ENCODE measurements around the gene GALNT14. TPM values are rescaled to one million over a fixed set of nuclear protein-coding genes. Genes with fewer than 3 reads are reported as not detected.

Gene GALNT14
- total and polyA plus RNA-seq, 2 of the 8 experiments (the other 6 are each of a cell fraction or from before 2014, with no cell fraction given), result 13.0 to 13.7 TPM

DNA sequence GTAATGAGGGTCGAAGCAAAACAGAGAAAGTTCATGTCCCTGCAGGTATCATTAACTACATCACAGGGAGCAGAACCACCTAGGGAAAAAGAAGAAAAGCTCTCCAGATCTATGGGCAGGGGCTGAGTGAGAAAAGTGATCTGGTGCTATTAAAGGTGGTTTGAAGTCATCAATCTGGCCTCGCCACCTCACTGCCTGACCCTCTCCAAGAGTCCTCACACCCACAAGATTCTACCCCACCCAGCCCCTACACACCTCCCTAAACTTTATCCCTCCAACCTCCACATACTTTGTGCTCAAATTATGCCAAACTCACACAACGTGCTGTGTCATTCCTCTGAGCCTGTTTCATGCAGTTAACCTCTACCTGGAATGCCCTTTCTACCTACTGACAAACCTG lies 2.2 kb downstream of the GALNT14 start (continued):
- TF ChIP-seq SIRT6 (IDR thresholded peaks at IDR 0.05; ENCODE audit: low read length) (no peak), SRF (IDR thresholded peaks at IDR 0.05; ENCODE audit: low read depth, low read length) (no peak), HDAC6 (IDR thresholded peaks at IDR 0.05; ENCODE audit: low read depth, low read length) (no peak), E2F6 (IDR thresholded peaks at IDR 0.05) (no peak), JUN (IDR thresholded peaks at IDR 0.05; ENCODE audit: low read depth, low read length) (no peak), RXRA (IDR thresholded peaks at IDR 0.05; ENCODE audit: insufficient read depth, low read depth, low read length) (no peak)

Data from H1 (cell line).